PFSK-1 (cell line): ENCODE results near the gene TINAG.

ENCODE experiments used
- POLR2AphosphoS5 ChIP-seq: IDR thresholded peaks from 2 replicates; pipeline ENCODE4 v1.6.1; 2012; ENCODE audit warnings: low read depth, mild to moderate bottlenecking, control low read depth, low read length, moderate library complexity
- SIN3A ChIP-seq: IDR thresholded peaks from 2 replicates; pipeline ENCODE4 v1.6.1; 2012; ENCODE audit warnings: mild to moderate bottlenecking, low read length, moderate library complexity, borderline replicate concordance; ENCODE audit not compliant: insufficient read depth

GRCh38 chr6:54289426-54289825 lies 18.8 kb upstream of the TINAG start:
- TF ChIP-seq POLR2AphosphoS5 (no peak), SIN3A (no peak)
